SH-SY5Y (cell line): ENCODE measurements around the gene CARD14.

Source experiments
- GATA2 ChIP-seq: IDR thresholded peaks from 2 replicates; pipeline ENCODE4 v1.6.1; 2011; ENCODE audit warnings: mild to moderate bottlenecking, low read depth, low read length
- GATA3 ChIP-seq: IDR thresholded peaks from 2 replicates; pipeline ENCODE4 v1.6.1; 2011; ENCODE audit warnings: low read depth, mild to moderate bottlenecking, low read length, moderate library complexity

DNA sequence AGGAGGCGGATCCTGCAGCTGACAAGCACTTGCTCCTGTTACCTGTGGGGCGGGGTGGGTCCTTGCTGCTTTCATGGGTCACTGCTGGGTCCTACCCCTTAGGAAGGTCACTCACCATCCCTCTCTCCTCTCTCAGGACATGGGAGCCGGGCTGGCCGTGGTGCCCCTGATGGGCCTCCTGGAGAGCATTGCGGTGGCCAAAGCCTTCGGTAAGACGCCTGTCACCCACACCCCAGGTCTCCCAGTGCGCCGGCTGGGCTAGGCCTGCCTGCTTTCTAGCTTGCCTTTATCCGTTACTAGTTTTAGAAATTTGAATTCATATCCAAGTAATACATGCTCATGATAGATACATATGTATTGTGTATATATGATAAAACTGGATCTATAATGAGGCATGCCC is 67.6 kb downstream of the CARD14 start:
- TF ChIP-seq GATA2 (no peak), GATA3 (no peak)
